MG63 (cell line): ENCODE results near the gene RIIAD1. TPM values are rescaled to one million over a fixed set of nuclear protein-coding genes. Genes with fewer than 3 reads are reported as not detected.
"Not testable (repeated sequence)": the region's sequence is repeated elsewhere in the genome, so short reads cannot be mapped to it uniquely, and the experiment has no call there.

Experiments
- DNase-seq: peaks from one replicate; pipeline ENCODE4 v3.0.0-alpha.2; 2020
- H3K27me3 ChIP-seq: fragments of 250-450 bp; sonication (Bioruptor Pico); 2 replicates; pipeline ENCODE4 v1.5.1; 2020; ENCODE audit warnings: mild to moderate bottlenecking, moderate library complexity
- H3K36me3 ChIP-seq: fragments of 250-450 bp; sonication (Bioruptor Pico); 2 replicates; pipeline ENCODE4 v1.5.1; 2020; ENCODE audit warnings: mild to moderate bottlenecking, moderate library complexity
- H3K4me3 ChIP-seq: fragments of 250-450 bp; sonication (Bioruptor Pico); 2 replicates; pipeline ENCODE4 v1.5.1; 2020; ENCODE audit warnings: mild to moderate bottlenecking, moderate library complexity
- H3K9me3 ChIP-seq: fragments of 250-450 bp; sonication (Bioruptor Pico); 2 replicates; pipeline ENCODE4 v1.5.1; 2020; ENCODE audit warnings: mild to moderate bottlenecking, moderate library complexity
- total RNA-seq: library from RNA; depleted of rRNA; stranded (reverse); fragments of >200 nt; shearing (Covaris generic); gene quantifications from 2 replicates; pipeline ENCODE4 v1.2.3, GENCODE V29; 2014; ENCODE audit warnings: low replicate concordance

Gene RIIAD1
- total RNA-seq, 1 experiment from 2014 or later: not detected

DNA sequence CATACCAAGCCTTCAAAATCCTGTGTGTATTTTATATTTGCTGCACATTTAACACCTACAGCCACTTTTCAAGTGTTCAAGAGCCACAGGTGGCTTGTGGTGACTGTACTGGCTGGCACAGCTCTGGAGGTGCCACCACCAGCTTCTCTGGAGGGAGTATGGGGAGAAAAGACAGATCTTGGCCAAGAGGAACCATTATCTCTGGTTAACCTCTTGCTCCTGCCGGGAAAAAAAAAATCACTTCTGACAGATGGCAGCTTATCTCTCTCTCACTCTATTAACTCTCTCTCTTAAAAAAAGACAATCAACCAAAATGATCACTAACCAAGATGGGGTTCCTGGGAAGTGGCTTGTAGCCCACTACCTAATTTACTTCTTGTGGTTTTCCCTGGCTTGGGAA is 1.2 kb upstream of the RIIAD1 start:
- no peaks in the 10 kb centered on the region for H3K9me3 ChIP-seq
- peaks cover 8% of the 10 kb centered on the region; the same call in 1 of the 2 replicates for H3K27me3 ChIP-seq
- no peaks in the 10 kb centered on the region for H3K36me3 ChIP-seq
- DNase-seq: no peak
- no peak overlapping the region for H3K4me3 ChIP-seq

GRCh38 chr1:151720554-151720953 is 768 bp upstream of the RIIAD1 start:
- Histone ChIP-seq H3K9me3 (no peaks in the 10 kb centered on the region), H3K36me3 (no peaks in the 10 kb centered on the region), H3K27me3 (peaks cover 8% of the 10 kb centered on the region; the same call in 1 of the 2 replicates), H3K4me3 (peak overlapping the region; percentile 19)
- DNase-seq: no peak

DNA sequence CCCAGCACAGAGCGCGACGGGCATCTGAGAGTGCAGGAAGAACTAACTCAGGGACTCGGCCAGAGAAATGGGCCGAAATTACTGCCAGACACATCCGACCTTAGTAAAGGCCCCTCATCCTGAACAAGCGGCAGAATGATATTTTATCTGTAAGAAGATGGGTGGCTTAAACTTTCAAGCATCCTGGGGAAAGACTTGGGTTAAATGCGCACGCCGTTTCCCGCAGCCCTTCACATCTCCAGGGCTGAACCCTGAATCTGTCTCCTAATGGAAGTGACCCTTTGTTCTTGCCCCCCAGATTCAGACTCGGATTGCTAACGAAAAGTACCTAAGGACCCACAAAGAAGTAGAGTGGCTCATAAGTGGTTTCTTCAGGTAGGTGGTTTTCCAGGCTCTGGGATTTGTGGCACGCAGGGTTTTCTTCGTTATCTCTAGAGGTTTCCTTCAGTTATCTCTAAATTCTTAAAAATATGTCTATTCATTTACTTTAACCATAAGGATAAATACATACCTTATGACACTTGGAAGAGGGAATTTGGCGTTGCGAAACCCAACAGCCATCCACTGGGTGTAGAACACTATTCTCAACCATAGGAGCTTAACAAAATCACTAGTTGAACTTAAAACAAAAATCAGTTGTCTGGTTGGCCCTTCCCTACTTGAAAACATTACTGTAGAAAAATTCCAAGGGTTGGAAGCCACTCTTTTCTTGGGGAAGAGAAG is 627 bp downstream of the RIIAD1 start:
- H3K36me3 ChIP-seq: no peaks in the 10 kb centered on the region
- H3K4me3 ChIP-seq: peak overlapping the region; percentile 26
- no peaks in the 10 kb centered on the region for H3K9me3 ChIP-seq
- no peak for DNase-seq
- peaks cover 6% of the 10 kb centered on the region; the same call in 1 of the 2 replicates for H3K27me3 ChIP-seq

GRCh38 chr1:151723726-151724370 is 2.5 kb downstream of the RIIAD1 start:
- Histone ChIP-seq H3K4me3 (no peak overlapping the region), H3K9me3 (no peaks in the 10 kb centered on the region), H3K27me3 (peaks cover 6% of the 10 kb centered on the region; the same call in 1 of the 2 replicates), H3K36me3 (no peaks in the 10 kb centered on the region)
- DNase-seq: no peak

GRCh38 chr1:151728151-151729054 is 7.1 kb downstream of the RIIAD1 start:
- Histone ChIP-seq H3K4me3 (no peak overlapping the region), H3K27me3 (no peaks in the 10 kb centered on the region; the same call in 1 of the 2 replicates), H3K9me3 (no peaks in the 10 kb centered on the region), H3K36me3 (no peaks in the 10 kb centered on the region)
- no peak for DNase-seq

- H3K36me3 ChIP-seq: no peaks in the 10 kb centered on the region
- DNase-seq: no peak
- H3K27me3 ChIP-seq: no peaks in the 10 kb centered on the region; the same call in 1 of the 2 replicates
- no peak overlapping the region for H3K4me3 ChIP-seq
- no peaks in the 10 kb centered on the region for H3K9me3 ChIP-seq
These were observed 8.0 kb downstream of the RIIAD1 start for GRCh38 chr1:151729157-151729965.

DNA sequence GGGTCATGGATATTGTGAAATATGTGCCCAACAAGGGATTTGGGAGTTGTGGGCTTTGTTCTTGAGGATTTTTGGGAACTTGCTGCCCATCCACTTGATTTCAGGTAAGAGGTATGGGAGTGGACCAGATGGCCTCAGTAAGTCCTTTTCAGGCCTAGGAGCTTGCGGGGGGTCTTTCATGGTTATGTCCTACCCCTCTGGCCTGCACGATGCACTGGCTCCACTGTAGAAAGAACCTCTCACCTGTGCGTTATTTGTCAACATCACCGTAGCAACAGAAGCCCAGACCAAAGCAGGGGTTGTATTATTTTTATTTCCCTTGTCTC is 8.6 kb downstream of the RIIAD1 start:
- H3K9me3 ChIP-seq: no peaks in the 10 kb centered on the region
- no peaks in the 10 kb centered on the region for H3K36me3 ChIP-seq
- no peak overlapping the region for H3K4me3 ChIP-seq
- DNase-seq: no peak
- no peaks in the 10 kb centered on the region; the same call in 1 of the 2 replicates for H3K27me3 ChIP-seq

GRCh38 chr1:151733126-151733525 is 11.8 kb downstream of the RIIAD1 start:
- DNase-seq: no peak
- Histone ChIP-seq H3K27me3 (no peaks in the 10 kb centered on the region), H3K4me3 (no peak overlapping the region), H3K9me3 (peaks cover 6% of the 10 kb centered on the region), H3K36me3 (no peaks in the 10 kb centered on the region)

GRCh38 chr1:151733995-151734394 is 12.7 kb downstream of the RIIAD1 start:
- H3K9me3 ChIP-seq, H3K36me3 ChIP-seq, H3K27me3 ChIP-seq, H3K4me3 ChIP-seq, DNase-seq: not testable (repeated sequence)

DNA sequence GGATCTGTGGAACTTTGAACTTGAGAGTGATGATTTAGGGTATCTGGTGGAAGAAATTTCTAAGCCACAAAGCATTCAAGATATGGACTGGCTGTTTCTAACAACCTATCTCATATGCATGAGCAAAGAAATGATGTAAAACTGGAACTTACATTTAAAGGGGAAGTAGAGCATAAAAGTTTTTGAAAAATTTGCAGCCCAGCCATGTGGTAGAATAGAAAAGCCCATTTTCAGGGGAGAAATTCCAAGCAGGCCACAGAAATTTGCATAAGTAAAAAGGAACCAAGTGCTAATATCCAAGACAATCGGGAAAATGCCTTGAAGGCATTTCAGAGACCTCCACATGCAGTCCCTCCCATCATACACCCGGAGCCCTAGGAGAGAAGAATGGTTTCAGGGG is 15.7 kb downstream of the RIIAD1 start:
- no peaks in the 10 kb centered on the region for H3K36me3 ChIP-seq
- no peak overlapping the region for H3K4me3 ChIP-seq
- H3K27me3 ChIP-seq: no peaks in the 10 kb centered on the region
- H3K9me3 ChIP-seq: peaks cover 6% of the 10 kb centered on the region
- no peak for DNase-seq

DNA sequence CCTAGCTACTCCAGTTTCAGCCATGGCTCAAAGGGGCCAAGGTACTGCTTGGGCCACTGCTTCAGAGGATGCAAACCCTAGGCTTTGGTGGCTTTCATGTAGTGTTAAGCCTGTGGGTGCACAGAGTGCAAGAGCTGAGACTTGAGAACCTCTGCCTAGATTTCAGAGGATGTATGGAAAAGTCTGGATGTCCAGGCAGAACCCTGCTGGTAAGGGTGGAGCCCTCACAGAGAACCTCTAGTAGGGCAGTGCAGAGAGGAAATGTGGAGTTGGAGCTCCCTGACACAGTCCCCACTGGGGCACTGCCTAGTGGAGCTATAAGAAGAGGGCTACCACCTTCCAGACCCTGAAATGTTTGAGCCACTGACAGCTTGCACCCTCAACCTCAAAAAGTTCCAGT is 16.2 kb downstream of the RIIAD1 start:
- Histone ChIP-seq H3K9me3 (peaks cover 6% of the 10 kb centered on the region), H3K4me3 (no peak overlapping the region), H3K27me3 (no peaks in the 10 kb centered on the region), H3K36me3 (no peaks in the 10 kb centered on the region)
- DNase-seq: no peak

DNA sequence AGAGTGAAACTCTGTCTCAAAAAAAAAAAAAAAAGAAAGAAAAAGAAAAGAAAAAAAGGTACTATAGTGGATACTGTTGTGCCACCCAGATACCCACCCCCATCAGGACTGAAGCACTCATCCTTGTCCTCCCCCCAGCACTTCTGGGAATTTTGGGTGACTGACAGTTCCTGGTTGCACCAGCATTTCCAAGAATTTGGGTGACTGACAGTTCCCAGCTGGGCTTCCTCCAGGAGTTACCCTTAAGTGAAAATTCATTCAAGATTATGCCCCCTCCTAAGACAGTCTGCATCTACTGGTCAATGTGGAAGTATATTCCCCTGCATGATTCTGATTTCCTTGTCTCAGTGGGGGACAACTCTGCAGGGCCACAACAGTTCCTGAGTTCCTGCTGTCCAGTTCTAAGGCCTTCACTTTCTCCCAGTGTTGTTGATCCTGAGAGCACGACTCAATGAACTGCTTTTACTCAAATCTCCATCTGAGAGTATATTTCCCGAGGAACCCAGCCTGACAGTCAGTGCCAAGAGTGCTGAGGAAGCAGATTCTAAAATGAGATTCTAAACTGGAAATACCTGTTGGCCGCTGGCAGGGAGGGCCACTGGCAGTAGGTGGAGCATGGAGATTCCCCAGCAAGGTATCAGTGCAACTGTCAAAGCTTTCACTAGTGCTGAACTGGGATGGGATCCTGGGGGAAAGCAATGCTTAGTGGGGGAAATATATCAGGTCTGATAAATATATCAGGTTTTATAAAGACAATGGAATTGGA is 18.5 kb downstream of the RIIAD1 start:
- Histone ChIP-seq H3K9me3 (peaks cover 6% of the 10 kb centered on the region), H3K4me3 (no peak overlapping the region), H3K27me3 (peaks cover 2% of the 10 kb centered on the region), H3K36me3 (no peaks in the 10 kb centered on the region)
- DNase-seq: no peak

DNA sequence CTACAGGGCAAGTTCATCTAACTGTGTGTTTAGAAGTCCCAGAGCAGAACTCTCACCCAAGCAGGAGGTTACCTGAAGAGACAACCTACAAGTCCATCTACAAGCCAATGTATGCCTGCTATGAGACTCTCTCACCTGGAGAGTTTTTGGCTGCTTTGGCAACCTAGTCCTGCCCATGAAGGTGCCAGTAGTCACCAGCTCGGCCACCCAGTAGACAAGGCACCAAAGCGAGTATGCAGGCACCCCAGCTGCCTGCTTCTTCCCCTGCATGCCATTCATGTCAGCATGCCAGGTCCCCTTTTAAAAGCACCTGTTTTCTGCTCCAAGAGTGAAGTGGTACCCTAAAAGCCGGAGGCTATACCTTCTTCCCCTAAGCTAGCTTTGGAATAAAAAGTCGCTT is 20.2 kb downstream of the RIIAD1 start:
- Histone ChIP-seq H3K27me3 (peaks cover 9% of the 10 kb centered on the region), H3K36me3 (no peaks in the 10 kb centered on the region), H3K9me3 (peaks cover 5% of the 10 kb centered on the region), H3K4me3 (no peak overlapping the region)
- no peak for DNase-seq

GRCh38 chr1:151756291-151756690 is 35.0 kb downstream of the RIIAD1 start:
- H3K27me3 ChIP-seq: no peaks in the 10 kb centered on the region
- no peaks in the 10 kb centered on the region for H3K9me3 ChIP-seq
- H3K4me3 ChIP-seq: no peak overlapping the region
- peaks cover 35% of the 10 kb centered on the region for H3K36me3 ChIP-seq
- DNase-seq: no peak

- Histone ChIP-seq H3K27me3 (no peaks in the 10 kb centered on the region), H3K9me3 (no peaks in the 10 kb centered on the region), H3K36me3 (peaks cover 46% of the 10 kb centered on the region), H3K4me3 (no peak overlapping the region)
- no peak for DNase-seq
These were observed 37.9 kb downstream of the RIIAD1 start for GRCh38 chr1:151759241-151759640.
